Peyer's patch (tissue), 4 donors: ENCODE data around the gene ZNF408. TPM values are rescaled to one million over a fixed set of nuclear protein-coding genes. Genes with fewer than 3 reads are reported as not detected.

ENCODE experiments used
- DNase-seq, 3 donors: peaks; one replicate each; pipeline ENCODE4 v3.0.0-alpha.2; 2017 to 2019
- H3K27ac ChIP-seq, 4 donors: fragments of 200-600 bp; sonication (generic); one replicate each; pipeline ENCODE4 v1.5.1; 2016 to 2019
- H3K27me3 ChIP-seq, 2 donors: fragments of 200-600 bp; sonication (generic); one replicate each; pipeline ENCODE4 v1.5.1; 2019
- H3K36me3 ChIP-seq, 3 donors: fragments of 200-600 bp; sonication (generic); one replicate each; pipeline ENCODE4 v1.5.1; 2016 to 2019
- H3K4me1 ChIP-seq, 4 donors: fragments of 200-600 bp; sonication (generic); one replicate each; pipeline ENCODE4 v1.5.1; 2016 to 2019
- H3K4me3 ChIP-seq, 4 donors: fragments of 200-600 bp; sonication (generic); 1 replicate in 3 of 4; 2 replicates in 1 of 4; pipeline ENCODE4 v1.5.1; 2016 to 2019; ENCODE audit warnings: mild to moderate bottlenecking in 1 of 4
- H3K9me3 ChIP-seq, 4 donors: fragments of 200-600 bp; sonication (generic); one replicate each; pipeline ENCODE4 v1.5.1; 2016 to 2019; ENCODE audit warnings: mild to moderate bottlenecking in 1 of 4
- CTCF ChIP-seq, 6 experiments: fragments of 450-650 bp in 4 of 6; fragments of 200-600 bp in 2 of 6; sonication (generic) in 1 of 6; IDR thresholded peaks; one replicate each; pipeline ENCODE4 v1.5.1; 2017 to 2019; ENCODE audit warnings: antibody characterized with exemption in 6 of 6, mild to moderate bottlenecking in 3 of 6, moderate library complexity in 1 of 6
- POLR2A ChIP-seq, 2 donors: fragments of 450-650 bp; IDR thresholded peaks; one replicate each; pipeline ENCODE4 v1.5.1; 2017; ENCODE audit warnings: antibody characterized with exemption in 2 of 2, mild to moderate bottlenecking in 2 of 2, moderate library complexity in 2 of 2
- total RNA-seq, 4 donors: library from RNA; depleted of rRNA; stranded (reverse); fragments of >200 nt; gene quantifications; one replicate each; pipeline ENCODE4 v1.1.0, GENCODE V29; 2016

Gene ZNF408
- total RNA-seq, 4 donors from 2014 or later, result 6.3 to 20.0 (median 8.4) TPM

GRCh38 chr11:46725338-46726205 is 24.7 kb downstream of the ZNF408 start:
- Histone ChIP-seq H3K36me3 (no peaks in the 10 kb centered on the region), H3K4me3 (no peak overlapping the region), H3K27ac (no peak overlapping the region), H3K27me3 (no peaks in the 10 kb centered on the region), H3K9me3 (no peaks in the 10 kb centered on the region), H3K4me1 (no peaks in the 10 kb centered on the region)
- DNase-seq, result no peak
- TF ChIP-seq POLR2A (IDR thresholded peaks at IDR 0.05) (no peak), CTCF (IDR thresholded peaks at IDR 0.05) (no peak)

GRCh38 chr11:46726206-46726862 is 25.5 kb downstream of the ZNF408 start:
- no peak overlapping the region for H3K27ac ChIP-seq
- no peaks in the 10 kb centered on the region for H3K9me3 ChIP-seq
- no peak for DNase-seq
- H3K36me3 ChIP-seq, result no peaks in the 10 kb centered on the region
- no peak overlapping the region for H3K4me3 ChIP-seq
- H3K4me1 ChIP-seq, result no peaks in the 10 kb centered on the region
- no peaks in the 10 kb centered on the region for H3K27me3 ChIP-seq
- no peak for TF ChIP-seq POLR2A (IDR thresholded peaks at IDR 0.05)
- no peak for TF ChIP-seq CTCF (IDR thresholded peaks at IDR 0.05)

GRCh38 chr11:46727952-46728658 is 27.3 kb downstream of the ZNF408 start:
- Histone ChIP-seq H3K27me3 (no peaks in the 10 kb centered on the region), H3K4me1 (no peaks in the 10 kb centered on the region), H3K4me3 (no peak overlapping the region), H3K36me3 (no peaks in the 10 kb centered on the region), H3K27ac (no peak overlapping the region), H3K9me3 (no peaks in the 10 kb centered on the region)
- no peak for TF ChIP-seq POLR2A (IDR thresholded peaks at IDR 0.05)
- TF ChIP-seq CTCF (IDR thresholded peaks at IDR 0.05), result no peak
- DNase-seq, result no peak

- no peak for TF ChIP-seq POLR2A (IDR thresholded peaks at IDR 0.05)
- no peak for TF ChIP-seq CTCF (IDR thresholded peaks at IDR 0.05)
- no peaks in the 10 kb centered on the region for H3K4me1 ChIP-seq
- no peak overlapping the region for H3K27ac ChIP-seq
- H3K4me3 ChIP-seq, result no peak overlapping the region
- H3K36me3 ChIP-seq, result no peaks in the 10 kb centered on the region
- DNase-seq, result no peak
- no peaks in the 10 kb centered on the region for H3K9me3 ChIP-seq
- H3K27me3 ChIP-seq, result no peaks in the 10 kb centered on the region
Measured at GRCh38 chr11:46728659-46729040, 27.8 kb downstream of the ZNF408 start.

- H3K27ac ChIP-seq, result no peak overlapping the region
- H3K9me3 ChIP-seq, result no peaks in the 10 kb centered on the region
- H3K36me3 ChIP-seq, result no peaks in the 10 kb centered on the region
- no peak for TF ChIP-seq POLR2A (IDR thresholded peaks at IDR 0.05)
- no peak for DNase-seq
- H3K4me1 ChIP-seq, result no peaks in the 10 kb centered on the region
- H3K27me3 ChIP-seq, result no peaks in the 10 kb centered on the region
- no peak overlapping the region for H3K4me3 ChIP-seq
Measured at GRCh38 chr11:46729110-46730027, 28.5 kb downstream of the ZNF408 start.
